BE2C (cell line): ENCODE data around the gene NOTUM.

Source experiments
- DNase-seq: peaks from one replicate; pipeline ENCODE4 v3.0.0-alpha.2; 2020
- H3K27me3 ChIP-seq: fragments of 250-450 bp; sonication (Bioruptor Pico); 2 replicates; pipeline ENCODE4 v1.5.1; 2020; ENCODE audit warnings: mild to moderate bottlenecking
- H3K36me3 ChIP-seq: fragments of 250-450 bp; sonication (Bioruptor Pico); 2 replicates; pipeline ENCODE4 v1.5.1; 2020; ENCODE audit warnings: mild to moderate bottlenecking
- H3K4me1 ChIP-seq: fragments of 250-450 bp; sonication (Bioruptor Pico); 2 replicates; pipeline ENCODE4 v1.5.1; 2020
- H3K4me3 ChIP-seq: 2 replicates; pipeline ENCODE4 v1.5.1; 2011; ENCODE audit warnings: low read depth, low read length
- H3K9me3 ChIP-seq: fragments of 250-450 bp; sonication (Bioruptor Pico); 2 replicates; pipeline ENCODE4 v1.5.1; 2020
- CTCF ChIP-seq: IDR thresholded peaks from 2 replicates; pipeline ENCODE4 v1.5.1; 2012; ENCODE audit warnings: mild to moderate bottlenecking, low read depth, low read length

The NOTUM gene

GRCh38 chr17:81978524-81979298 is 17.7 kb upstream of the NOTUM start:
- Histone ChIP-seq H3K4me1 (peaks cover 9% of the 10 kb centered on the region), H3K4me3 (peak overlapping the region; percentile 84), H3K27me3 (no peaks in the 10 kb centered on the region), H3K9me3 (peaks cover 6% of the 10 kb centered on the region; the same call in 1 of the 2 replicates), H3K36me3 (peaks cover 13% of the 10 kb centered on the region)
- no peak for DNase-seq
- TF ChIP-seq CTCF: no peak

- DNase-seq: peak; percentile 96
- no peak for TF ChIP-seq CTCF
Measured at GRCh38 chr17:81977211-81977808, 16.3 kb upstream of the NOTUM start, which contains the start of gene ASPSCR1. Gene ASPSCR1, plus strand, starts transcription at chr17:81977629. Its CDS starts 18 bp downstream, at chr17:81977647.

GRCh38 chr17:81976332-81977210 is 15.6 kb upstream of the NOTUM start:
- peaks cover 6% of the 10 kb centered on the region; the same call in 1 of the 2 replicates for H3K9me3 ChIP-seq
- H3K4me1 ChIP-seq: peaks cover 9% of the 10 kb centered on the region
- peak overlapping the region; percentile 84 for H3K4me3 ChIP-seq
- peak; percentile 60 for DNase-seq
- H3K27me3 ChIP-seq: no peaks in the 10 kb centered on the region
- no peak for TF ChIP-seq CTCF
- peaks cover 13% of the 10 kb centered on the region for H3K36me3 ChIP-seq

More at GRCh38 chr17:81977211-81977808, 16.3 kb upstream of the NOTUM start, which contains the start of gene ASPSCR1:
- peaks cover 6% of the 10 kb centered on the region; the same call in 1 of the 2 replicates for H3K9me3 ChIP-seq
- H3K36me3 ChIP-seq: peaks cover 13% of the 10 kb centered on the region
- peaks cover 9% of the 10 kb centered on the region for H3K4me1 ChIP-seq
- peak within 1 kb of the TSS; percentile 84 for H3K4me3 ChIP-seq
- no peaks in the 10 kb centered on the region for H3K27me3 ChIP-seq

GRCh38 chr17:81973432-81973831 is 12.4 kb upstream of the NOTUM start:
- TF ChIP-seq CTCF: no peak
- Histone ChIP-seq H3K9me3 (peaks cover 6% of the 10 kb centered on the region; the same call in 1 of the 2 replicates), H3K4me1 (peaks cover 9% of the 10 kb centered on the region), H3K36me3 (no peaks in the 10 kb centered on the region), H3K27me3 (no peaks in the 10 kb centered on the region), H3K4me3 (no peak overlapping the region)
- DNase-seq: no peak

GRCh38 chr17:81968850-81969812 is 8.1 kb upstream of the NOTUM start:
- H3K27me3 ChIP-seq: no peaks in the 10 kb centered on the region
- no peaks in the 10 kb centered on the region for H3K36me3 ChIP-seq
- H3K9me3 ChIP-seq: no peaks in the 10 kb centered on the region
- no peak for TF ChIP-seq CTCF
- DNase-seq: no peak
- H3K4me3 ChIP-seq: no peak overlapping the region
- peaks cover 19% of the 10 kb centered on the region for H3K4me1 ChIP-seq
